NCI-H82 treated with DMSO at 0.1 percent for 48 hours (cell line): ENCODE measurements around the gene ZDHHC7.
"Not testable (repeated sequence)": the region's sequence is repeated elsewhere in the genome, so short reads cannot be mapped to it uniquely, and the experiment has no call there.

Experiments used
- DNase-seq: peaks from one replicate; lab custom pipeline; 2025; ENCODE audit not compliant: unreplicated experiment; lab: John Stamatoyannopoulos, UW

The ZDHHC7 gene, protein sequence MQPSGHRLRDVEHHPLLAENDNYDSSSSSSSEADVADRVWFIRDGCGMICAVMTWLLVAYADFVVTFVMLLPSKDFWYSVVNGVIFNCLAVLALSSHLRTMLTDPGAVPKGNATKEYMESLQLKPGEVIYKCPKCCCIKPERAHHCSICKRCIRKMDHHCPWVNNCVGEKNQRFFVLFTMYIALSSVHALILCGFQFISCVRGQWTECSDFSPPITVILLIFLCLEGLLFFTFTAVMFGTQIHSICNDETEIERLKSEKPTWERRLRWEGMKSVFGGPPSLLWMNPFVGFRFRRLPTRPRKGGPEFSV

DNA sequence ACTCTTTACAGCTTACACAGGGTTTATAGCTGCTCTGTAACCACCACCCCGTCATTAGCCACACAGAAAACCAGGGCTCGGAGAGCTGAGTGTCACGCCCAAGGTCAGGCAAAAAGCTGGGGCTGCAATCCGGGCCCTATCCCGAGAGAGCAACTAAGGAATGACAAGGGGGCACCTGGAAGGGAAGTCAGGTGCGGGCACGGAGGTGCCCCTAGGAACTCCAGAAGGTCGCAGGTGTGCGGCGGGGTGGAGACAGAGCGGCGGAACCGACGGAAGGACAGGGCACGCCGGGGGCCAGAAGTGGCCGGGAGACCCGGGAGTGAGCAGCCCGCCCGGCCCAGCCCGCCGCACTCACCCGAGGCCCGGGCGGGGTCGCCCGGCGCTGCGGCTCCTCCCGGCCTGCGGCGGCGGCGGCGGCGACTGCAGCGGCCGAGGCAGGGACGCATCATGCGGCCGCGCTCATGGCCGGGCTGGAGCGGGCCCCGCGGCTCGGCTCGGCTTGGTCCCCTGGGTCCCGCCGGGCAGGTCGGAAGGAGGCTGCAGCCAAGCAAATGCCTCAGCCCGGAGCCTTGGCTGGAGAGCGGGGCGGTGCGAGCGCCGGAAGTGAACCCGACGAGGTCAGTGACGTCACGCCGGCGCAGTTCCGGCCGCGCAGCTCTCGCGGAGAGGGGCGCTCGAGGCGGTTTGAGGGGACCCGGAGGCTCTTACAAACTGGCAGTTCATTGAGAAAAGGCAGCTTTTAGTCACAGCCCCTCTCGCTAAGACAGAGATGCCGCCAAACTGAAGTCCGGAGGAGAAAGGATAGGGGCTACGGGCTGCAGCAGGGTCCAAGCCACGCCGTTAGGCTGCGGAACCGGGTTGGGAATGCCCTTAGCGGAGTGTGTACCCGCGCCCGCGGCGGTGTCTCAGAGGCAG lies at the start of gene ZDHHC7:
Gene ZDHHC7 (minus strand): TSS at position 605 of the 915 bp plus-strand sequence. CDS start 20,917 bp downstream, outside the sequence.
- peak; percentile 18 for DNase-seq

DNA sequence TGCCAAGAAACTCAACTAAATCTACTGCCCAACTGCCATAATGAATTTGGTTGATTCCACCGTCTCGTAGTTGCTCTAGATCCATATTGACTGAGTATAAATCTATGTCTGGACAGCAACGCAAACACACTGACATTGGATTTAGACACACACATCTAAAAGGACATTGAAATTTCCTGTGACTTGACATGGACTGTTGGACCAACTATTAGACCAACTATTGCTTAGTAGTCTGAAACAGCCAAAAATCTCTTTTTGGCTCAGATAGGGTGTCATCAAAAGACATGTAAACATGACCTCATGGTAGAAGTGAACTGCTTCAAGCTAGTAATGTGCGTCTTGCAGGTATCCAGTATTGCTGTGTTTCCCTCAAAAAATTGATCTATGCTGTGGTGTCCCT lies 47.6 kb upstream of the ZDHHC7 start:
- DNase-seq, result no peak

DNA sequence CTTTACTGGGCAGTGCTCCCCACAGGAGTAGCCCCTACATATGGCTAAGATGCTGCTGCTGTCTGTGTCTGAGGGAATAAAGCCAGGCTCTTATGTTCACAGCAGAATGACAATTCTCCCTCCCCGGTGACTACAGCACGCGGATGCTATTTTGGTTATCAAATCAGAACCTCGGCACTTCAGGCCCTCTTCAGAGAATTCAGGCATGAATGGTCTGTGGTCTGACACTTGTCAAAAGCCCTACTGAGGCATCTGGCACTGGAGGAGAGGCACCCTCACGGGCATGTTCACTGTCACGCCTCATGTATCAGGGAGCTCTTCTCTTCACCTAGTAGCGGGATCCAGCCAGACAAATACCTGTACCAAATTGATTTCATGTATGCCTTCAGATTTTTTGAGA lies 46.6 kb upstream of the ZDHHC7 start:
- no peak for DNase-seq

DNA sequence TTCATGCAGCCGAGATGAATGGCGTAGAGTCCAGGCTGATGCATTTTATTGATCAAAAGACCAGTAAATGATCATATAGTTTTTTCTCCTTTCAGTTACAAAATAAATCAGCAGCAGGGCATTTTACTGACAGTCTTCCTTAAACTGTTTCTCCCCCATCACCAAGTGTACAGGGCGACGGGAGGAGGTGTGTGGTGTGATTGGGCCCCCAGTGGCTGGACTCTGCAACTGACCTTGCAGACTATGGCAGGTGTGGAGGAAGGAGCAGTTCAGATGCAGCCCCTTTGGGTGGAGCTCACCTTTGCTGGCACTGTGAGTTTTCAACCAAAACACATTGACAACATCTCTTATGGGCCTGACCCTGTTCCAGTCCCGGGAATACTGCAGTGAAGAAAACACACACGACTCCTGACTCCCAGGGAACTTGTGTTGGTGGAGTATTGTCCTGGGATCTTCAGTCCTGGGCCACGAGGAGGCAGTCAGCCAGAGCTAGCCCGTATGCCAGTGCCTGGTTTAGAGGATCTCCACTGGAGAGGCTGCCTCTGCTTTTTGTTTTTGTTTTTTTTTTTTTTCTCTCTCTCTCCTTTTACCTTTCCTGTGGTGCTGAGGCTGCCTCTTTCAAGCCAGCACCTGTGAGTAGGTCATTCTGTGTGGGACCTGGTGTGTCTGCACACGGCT lies 46.0 kb upstream of the ZDHHC7 start:
- no peak for DNase-seq

DNA sequence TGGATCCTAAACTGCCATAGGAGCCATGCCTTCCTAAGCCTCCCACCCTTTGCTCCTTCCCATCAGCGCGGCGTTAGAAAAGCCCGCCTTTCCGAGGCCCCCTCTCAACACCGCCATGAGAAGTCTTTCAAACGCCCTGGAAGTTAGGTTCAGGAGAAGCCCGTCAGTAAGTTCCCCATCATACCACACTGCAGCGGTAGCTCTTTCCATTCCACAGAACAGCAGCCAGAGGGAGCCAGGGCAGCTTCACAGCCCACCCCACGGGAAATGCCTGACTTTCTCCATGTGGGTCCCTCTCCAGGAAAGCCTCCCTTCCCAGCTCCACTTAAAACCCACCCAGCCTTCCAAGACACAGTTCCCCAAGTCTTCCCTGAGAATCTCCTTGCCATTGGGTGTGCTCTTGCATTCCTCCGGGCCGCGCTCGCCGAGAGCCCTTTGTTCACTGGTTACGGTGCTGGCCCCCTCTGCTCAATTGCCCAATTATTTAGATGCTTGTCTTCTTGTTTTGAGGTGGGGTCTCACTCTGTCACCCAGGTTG lies 44.9 kb upstream of the ZDHHC7 start:
- DNase-seq, result no peak

DNA sequence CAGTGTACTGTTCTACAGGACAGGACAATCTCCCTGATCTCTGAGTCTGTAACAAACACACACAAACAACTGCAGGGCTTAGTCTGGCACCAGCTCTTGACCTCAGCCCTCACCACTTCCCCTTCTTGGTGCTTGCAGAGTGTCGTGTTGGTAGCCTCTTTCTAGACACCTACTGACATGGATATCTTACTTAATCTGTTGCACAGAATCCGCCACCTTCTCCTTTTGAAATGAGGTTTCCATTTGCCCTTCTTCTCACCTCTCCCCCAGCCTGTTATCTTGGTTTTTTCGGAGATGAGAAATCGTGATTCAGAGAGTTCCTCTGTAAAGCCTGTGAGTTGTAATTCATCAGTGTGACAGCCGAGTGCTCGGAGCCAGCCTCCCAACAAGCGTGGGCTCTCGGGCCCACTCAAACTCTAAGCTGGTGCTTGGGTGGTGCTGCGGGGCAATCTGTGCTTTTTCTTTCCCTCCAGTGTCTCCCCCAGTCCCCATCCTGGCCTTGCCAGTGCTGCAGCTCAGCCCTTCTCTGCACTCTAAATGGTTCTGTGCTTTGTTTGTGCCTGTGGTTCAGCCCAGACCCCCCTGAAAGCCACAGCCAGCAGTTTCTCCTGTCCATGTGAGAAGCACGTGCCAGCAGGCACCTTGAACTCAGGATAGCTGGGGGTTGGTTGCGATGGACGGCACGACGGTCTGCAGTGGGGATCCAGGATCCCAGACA lies 44.3 kb upstream of the ZDHHC7 start:
- DNase-seq, result no peak

DNA sequence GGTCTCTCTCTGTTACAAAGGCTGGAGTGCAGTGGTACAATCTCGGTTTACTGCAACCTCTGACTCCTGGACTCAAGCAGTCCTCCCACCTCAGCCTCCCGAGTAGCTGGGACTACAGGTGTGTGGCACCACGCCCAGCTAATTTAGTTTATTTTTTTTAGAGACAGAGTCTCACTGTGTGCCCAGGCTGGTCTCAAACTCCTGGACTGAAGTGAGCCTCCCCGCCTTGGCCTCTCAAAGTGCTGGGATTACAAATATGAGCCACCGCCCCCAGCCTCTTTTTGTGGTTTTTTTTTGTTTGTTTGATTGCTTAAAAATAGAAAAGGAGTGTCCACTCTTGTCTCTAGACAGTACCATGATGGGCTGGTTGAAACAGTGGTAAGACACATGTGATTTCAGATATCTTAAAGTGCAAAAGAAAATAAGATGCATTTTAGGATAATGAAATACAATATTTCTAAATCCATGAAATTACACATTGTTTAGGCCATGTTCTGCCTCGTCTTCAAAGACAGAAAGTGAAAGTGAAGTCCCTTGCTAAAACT lies 43.7 kb upstream of the ZDHHC7 start:
- DNase-seq, result no peak

DNA sequence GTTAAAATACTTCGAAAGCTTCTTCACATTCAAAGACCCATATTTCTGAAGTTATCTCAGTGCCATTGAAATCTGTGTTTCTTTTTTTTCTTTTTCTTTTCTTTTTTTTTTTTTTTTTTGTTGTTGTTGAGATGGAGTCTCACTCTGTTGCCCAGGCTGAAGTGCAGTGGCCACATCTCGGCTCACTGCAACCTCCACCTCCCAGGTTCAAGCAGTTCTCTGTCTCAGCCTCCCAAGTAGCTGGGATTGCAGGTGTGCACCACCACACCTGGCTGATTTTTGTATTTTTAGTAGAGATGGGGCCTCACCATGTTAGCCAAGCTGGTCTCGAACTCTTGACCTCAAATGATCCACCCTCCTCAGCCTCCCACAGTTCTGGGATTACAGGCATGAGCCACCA lies 43.0 kb upstream of the ZDHHC7 start:
- DNase-seq, result not testable (repeated sequence)

DNA sequence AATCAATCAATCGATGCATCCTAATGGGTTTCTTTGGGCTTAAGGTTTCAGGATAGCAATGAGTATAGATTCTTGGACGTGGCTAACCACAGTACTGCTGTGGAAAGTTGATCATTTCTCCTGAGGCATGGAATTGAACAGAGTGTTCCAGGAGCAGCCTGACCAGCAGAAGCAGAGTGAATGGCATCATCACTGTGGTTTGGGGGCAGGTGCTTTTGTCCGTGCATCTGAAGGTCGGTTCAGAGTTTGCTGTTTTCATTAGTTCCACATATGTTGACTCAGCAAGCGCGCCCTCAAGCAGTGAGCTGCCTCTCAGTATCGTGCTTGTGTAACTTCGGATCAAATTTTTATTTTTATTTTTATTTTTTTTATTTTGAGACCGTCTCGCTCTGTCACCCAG lies 41.2 kb upstream of the ZDHHC7 start:
- DNase-seq, result no peak

DNA sequence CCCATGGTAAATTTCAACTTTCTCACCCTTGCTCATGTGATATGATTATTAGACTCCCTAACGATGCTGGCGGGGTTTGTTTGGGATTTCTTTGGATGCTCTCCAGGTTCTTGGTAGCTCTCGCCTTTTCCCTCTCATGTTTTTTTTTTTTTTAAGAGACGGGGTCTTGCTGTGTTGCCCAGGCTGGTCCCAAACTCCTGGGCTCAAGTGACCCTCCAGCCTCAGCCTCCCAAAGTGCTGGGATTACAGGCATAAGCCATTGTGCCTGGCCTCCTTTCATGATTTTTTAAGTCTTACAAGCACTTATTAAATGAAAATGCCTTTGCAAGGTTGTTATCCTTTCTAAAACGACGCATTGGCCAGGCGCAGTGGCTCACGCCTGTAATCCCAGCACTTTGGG lies 40.3 kb upstream of the ZDHHC7 start:
- DNase-seq, result no peak

DNA sequence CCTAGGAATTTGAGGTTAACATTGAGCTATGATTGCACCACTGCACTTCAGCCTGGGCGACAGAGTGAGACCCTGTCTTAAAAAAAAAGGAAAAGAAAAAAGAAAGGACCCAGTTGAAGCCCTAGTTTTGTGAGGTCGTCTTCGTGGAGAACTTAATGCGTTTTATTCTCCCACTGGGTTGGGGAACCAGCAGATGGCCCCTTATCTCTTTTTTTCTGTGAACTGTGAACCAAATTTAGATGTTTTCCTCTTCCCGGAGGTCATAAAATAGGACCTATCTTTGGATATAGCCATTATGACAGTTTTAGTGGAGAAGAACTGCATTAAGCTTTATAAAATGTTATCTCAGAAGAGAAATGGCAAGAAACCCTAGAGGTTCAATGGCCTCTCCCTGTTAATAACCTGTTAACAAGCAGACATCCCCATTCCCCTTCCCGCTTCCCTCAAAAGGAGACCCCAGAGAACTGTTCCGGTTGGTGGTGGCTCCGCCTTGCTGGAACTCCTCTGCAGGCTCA lies 39.8 kb upstream of the ZDHHC7 start:
- DNase-seq, result no peak

DNA sequence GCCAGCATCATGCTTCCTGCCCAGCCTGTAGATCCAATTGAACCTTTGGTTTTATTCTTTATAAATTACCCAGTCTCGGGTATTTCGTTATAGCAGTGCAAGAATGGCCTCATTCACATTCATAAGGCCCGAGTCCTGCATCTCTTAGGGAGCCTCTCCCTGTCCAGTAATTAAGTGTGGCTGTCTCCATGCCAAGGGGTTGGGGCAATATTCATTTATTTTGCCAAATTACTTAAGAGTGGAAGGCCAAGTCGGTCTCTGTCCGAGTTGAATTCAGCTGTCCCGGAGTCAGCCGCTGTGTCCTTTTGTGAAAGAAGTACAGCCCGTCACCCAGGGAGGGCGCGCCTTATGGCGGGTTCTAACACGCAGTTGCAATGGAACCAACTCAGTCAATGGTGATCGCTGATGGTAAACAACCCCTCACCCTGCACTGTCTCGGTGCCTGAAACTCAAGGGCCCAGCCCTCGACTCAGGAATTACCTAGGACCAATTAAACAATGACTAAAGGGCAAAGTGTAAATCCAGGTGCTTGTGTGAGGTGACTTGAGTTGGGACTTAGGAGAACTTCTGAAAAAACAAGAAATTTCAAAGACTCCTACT lies 38.5 kb upstream of the ZDHHC7 start:
- no peak for DNase-seq

DNA sequence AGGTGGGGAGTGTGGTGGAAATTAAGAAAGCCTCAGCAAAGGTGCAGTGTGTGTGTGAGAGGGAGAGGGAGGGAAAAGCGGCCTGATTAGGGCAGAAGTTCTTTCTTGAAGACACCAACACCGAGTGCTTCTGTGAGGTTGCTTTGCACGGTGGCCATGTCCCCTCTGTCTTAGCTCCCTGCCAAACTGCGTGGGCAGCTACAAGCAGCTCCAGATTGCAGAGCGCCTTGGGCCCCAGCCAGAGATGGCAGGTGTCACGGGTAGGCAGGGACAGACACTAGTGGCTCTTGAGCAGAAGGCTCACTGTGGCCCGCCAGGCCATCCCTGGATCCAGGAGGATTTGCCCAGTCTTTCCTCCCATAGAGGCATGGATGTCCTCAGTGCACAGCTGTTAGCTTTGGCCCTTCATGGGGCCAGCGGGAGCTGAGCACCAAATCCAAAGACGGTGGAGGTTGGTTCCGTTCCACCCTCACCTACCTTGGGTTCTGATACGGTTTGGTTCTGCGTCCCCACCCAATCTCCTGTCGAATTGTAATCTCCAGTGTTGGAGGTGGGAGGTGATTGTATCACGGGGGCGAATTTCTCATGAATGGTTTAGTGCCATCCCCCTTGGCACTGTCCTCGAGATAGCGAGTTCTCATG lies 37.7 kb upstream of the ZDHHC7 start:
- DNase-seq, result no peak

DNA sequence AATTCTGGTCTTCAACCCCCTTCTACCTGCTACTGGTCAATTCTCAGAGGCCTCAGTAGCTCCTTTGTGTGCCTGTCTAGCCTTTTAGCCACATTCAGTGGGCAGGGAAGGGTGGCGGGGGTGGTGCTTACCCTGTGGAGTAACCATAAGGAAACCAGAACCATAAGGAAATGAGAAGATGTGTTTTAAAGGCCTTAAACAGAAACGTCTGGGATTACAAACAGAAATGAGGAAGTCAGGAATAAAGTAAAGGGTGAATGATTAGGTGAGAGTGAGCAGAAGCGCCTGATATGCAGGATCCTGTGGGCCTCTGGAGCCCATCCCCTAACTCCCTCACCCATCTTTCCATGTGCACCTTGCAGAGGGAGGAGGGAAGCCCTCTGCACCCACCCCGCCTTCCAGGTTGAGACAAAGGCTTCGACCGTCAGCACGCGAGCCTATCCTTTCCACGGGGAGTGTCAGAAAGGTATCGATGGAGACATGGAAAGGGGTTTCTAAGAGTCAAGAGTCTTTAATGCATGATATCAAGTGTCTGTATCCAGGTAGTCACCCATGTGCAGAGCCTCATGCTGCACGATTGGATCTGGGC lies 36.6 kb upstream of the ZDHHC7 start:
- DNase-seq, result no peak

DNA sequence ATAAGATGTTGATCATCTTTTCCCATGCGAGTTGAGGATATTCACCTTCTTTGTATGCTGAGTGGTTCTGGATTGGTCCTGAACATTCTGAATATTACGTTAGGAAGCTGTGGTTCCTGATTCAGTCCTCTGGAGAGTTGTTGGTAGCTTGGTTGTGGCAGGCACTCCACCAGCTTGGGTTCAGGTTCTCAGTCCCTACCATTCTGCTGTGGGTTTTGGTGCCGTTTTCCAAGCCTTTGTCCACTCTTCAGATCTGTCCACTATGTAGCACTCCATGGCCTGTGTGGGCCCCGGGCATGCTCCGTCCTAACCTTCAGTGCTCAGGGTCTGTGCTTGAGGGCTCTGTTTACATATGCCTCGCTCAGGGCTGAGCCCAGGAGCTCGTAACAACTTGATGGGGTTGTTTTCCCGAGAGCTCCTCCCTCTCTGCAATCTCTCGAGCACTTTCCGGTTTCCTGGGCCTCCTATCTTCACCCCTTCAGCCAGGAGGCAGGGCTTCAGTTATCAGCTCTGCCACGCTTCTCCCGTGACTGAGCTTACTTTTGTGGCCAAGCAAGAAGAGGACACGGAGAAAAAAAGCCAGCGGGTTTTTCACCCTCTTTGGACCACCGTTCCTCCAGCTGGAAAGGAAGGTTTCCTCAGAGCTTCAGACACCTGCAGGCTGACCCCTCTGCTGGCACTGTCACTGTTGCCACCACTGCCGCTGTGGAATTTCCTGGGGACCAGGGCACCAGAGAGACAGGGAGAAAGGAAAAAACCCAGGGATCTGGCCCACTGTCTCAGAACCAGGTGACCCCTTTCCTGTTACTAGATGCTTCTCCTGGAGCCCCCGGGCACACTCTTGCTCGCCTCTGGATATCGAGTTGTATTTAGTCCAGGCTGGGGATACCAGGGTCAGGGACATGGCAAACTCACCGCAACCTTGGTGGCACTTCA lies 35.9 kb upstream of the ZDHHC7 start:
- DNase-seq, result no peak

DNA sequence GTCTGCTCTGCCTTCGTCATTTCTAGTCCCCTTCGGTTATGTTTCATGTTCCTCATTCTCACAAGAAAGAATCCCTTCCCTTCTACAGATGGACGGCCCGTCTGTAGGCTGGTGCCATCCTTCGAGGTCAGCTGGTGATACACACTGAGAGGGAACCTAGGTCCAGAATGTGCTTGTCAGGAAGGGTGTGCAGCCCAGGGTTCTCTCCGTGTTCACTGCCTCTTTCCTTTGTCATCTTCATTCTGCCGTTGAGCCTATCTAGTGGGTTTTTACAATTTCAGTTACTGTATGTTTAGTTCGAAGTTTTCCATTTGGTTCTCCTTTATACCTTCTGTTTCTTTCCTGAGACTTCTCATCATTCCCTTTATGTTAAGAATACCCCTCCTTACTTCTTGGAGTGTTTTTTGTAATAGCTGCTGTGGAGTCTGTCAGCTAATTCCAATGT lies 35.2 kb upstream of the ZDHHC7 start:
- DNase-seq, result no peak

DNA sequence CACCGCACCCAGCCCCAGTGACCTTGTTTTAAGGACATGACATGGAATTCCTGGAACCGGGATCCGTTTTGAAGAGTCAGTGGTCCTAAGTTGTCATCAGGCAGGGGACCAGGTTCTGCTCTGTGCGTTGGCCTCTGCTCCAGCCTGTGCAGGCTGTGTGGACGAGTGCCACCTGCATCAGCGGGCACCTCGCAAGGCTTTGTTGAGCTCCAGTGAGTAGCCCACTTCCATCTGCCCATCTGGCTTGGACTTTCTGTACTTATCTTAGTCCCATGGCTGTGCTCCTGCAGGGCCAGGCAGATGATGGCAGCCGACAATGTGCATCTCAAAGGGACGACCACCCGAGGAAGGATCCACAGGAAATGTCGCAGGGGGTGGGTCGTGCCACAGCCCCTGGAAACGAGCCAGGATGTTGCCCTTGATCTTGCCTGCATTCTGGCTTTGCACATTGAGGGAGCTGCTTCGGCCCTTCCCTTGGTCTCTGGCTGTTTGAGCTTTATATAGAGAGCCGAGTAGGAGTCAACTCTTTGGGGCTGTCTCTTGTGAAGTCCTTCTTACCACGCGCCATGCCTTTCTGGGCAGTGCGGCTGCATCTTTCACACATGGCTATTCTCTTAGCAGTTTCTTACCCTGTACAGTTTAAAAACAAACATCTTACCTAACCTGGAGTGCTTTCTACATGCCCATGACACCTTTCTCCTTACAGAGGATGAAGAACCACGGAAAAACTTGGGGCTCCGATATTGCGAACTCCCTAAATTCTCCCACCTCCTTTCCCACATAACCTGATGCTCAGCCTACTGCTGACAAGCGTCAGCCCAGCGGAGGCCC lies 34.5 kb upstream of the ZDHHC7 start:
- DNase-seq, result no peak
